ENCODE data around the gene INTS4. TPM values are rescaled to one million over a fixed set of nuclear protein-coding genes. Genes with fewer than 3 reads are reported as not detected.
"Not testable (repeated sequence)": the region's sequence is repeated elsewhere in the genome, so short reads cannot be mapped to it uniquely, and the experiment has no call there.

INTS4 gene
- total RNA-seq, 2 donors from 2014 or later = 22.7 to 30.9 TPM

GRCh38 chr11:77914307-77914791, 80.1 kb downstream of the INTS4 start:
- H3K27me3 ChIP-seq; H3K4me3 ChIP-seq; H3K9me3 ChIP-seq; H3K36me3 ChIP-seq (replicated peaks in 1 of 2; ENCODE audit: insufficient read depth in 1 of 2, low read depth in 2 of 2); intact Hi-C loops (cut with DNase I): not testable (repeated sequence)
- Histone ChIP-seq H3K27ac (peak overlapping the region in 1 of 4 donors; percentile 54), H3K4me1 (peaks cover 13% of the 10 kb centered on the region)
- DNase-seq = peak; percentile 47 to 71 (median 62)
- ATAC-seq = peak; percentile 80
- 10 to 44% methylated on average over 3 to 4 of the region's 4 CpGs for WGBS, 2 donors

GRCh38 chr11:77913608-77914306, 80.7 kb downstream of the INTS4 start:
- DNase-seq; H3K27me3 ChIP-seq; H3K36me3 ChIP-seq (replicated peaks in 1 of 2; ENCODE audit: insufficient read depth in 1 of 2, low read depth in 2 of 2); ATAC-seq; H3K4me3 ChIP-seq; intact Hi-C loops (cut with DNase I); H3K9me3 ChIP-seq: not testable (repeated sequence)
- Histone ChIP-seq H3K4me1 (peaks cover 13% of the 10 kb centered on the region), H3K27ac (peak overlapping the region in 1 of 4 donors; percentile 54)
- WGBS, 2 donors = 63 to 93% methylated on average over 1 to 3 of the region's 4 CpGs

DNA sequence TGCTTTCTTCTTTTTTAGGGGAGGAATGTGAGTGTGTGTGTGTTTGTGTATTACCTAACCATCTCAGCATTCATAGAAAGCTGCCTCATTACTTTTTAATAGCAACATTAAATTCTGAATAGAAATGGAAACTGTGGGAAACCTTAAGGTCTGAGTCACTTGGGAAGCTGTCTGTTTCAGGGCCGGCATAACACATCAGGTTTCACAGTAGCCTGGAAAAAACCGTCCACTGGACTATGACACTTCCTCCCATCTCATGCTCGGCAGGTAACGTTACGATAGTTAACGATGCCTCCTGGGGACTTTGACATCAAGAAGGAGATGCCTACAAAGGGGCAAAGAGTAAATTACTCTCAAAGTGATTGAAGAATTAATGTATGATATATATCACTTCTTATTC, 83.6 kb downstream of the INTS4 start:
- H3K36me3 ChIP-seq (replicated peaks in 1 of 2; ENCODE audit: insufficient read depth in 1 of 2, low read depth in 2 of 2); H3K27me3 ChIP-seq; DNase-seq; H3K4me3 ChIP-seq; ATAC-seq; intact Hi-C loops (cut with DNase I); H3K9me3 ChIP-seq; H3K27ac ChIP-seq: not testable (repeated sequence)
- H3K4me1 ChIP-seq = peaks cover 18% of the 10 kb centered on the region
- 91 to 95% methylated on average over 6 of the region's 6 CpGs for WGBS, 2 donors

DNA sequence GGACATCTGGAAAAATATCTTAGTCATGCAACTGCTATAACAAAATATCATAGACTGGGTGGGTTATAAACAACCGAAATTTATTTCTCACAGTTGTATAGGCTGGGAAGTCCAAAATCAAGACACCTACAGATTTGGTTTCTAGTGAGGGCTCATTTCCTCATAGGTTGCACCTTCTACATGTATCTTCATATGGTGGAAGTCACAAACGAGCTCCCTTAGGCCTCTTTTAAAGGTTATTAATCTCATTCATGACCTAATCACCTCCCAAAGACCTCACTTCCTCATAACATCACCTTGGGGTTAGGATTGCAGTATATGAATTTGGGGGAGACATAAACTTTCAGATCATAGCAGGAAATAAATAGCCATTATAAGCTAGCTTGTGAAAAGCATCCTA, 85.2 kb downstream of the INTS4 start:
- ATAC-seq (no peak), DNase-seq (no peak)
- H3K27ac ChIP-seq = no peak overlapping the region
- H3K27me3 ChIP-seq = no peaks in the 10 kb centered on the region
- TF ChIP-seq, protein P1, sequence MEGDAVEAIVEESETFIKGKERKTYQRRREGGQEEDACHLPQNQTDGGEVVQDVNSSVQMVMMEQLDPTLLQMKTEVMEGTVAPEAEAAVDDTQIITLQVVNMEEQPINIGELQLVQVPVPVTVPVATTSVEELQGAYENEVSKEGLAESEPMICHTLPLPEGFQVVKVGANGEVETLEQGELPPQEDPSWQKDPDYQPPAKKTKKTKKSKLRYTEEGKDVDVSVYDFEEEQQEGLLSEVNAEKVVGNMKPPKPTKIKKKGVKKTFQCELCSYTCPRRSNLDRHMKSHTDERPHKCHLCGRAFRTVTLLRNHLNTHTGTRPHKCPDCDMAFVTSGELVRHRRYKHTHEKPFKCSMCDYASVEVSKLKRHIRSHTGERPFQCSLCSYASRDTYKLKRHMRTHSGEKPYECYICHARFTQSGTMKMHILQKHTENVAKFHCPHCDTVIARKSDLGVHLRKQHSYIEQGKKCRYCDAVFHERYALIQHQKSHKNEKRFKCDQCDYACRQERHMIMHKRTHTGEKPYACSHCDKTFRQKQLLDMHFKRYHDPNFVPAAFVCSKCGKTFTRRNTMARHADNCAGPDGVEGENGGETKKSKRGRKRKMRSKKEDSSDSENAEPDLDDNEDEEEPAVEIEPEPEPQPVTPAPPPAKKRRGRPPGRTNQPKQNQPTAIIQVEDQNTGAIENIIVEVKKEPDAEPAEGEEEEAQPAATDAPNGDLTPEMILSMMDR (IDR thresholded peaks at IDR 0.05) = no peak
- TF ChIP-seq POLR2A (IDR thresholded peaks at IDR 0.05) = no peak
- peaks cover 11% of the 10 kb centered on the region for H3K4me1 ChIP-seq
- no peaks in the 10 kb centered on the region for H3K36me3 ChIP-seq (replicated peaks in 1 of 2; ENCODE audit: insufficient read depth in 1 of 2, low read depth in 2 of 2)
- 80 to 96% methylated on average over 2 of the region's 2 CpGs for WGBS, 2 donors
- H3K4me3 ChIP-seq = no peak overlapping the region
- intact Hi-C loops (cut with DNase I) = no loop called here
- no peaks in the 10 kb centered on the region for H3K9me3 ChIP-seq

GRCh38 chr11:77908835-77909234, 85.6 kb downstream of the INTS4 start:
- H3K27ac ChIP-seq = no peak overlapping the region
- H3K9me3 ChIP-seq = no peaks in the 10 kb centered on the region
- no peaks in the 10 kb centered on the region for H3K36me3 ChIP-seq (replicated peaks in 1 of 2; ENCODE audit: insufficient read depth in 1 of 2, low read depth in 2 of 2)
- DNase-seq (no peak), ATAC-seq (no peak)
- TF ChIP-seq POLR2A (IDR thresholded peaks at IDR 0.05) = no peak
- TF ChIP-seq, protein P1 (IDR thresholded peaks at IDR 0.05) = no peak
- H3K4me3 ChIP-seq = no peak overlapping the region
- no peaks in the 10 kb centered on the region for H3K27me3 ChIP-seq
- 98% methylated on average over 2 of the region's 2 CpGs for WGBS, 2 donors
- intact Hi-C loops (cut with DNase I) = no loop called here
- H3K4me1 ChIP-seq = peaks cover 6% of the 10 kb centered on the region

DNA sequence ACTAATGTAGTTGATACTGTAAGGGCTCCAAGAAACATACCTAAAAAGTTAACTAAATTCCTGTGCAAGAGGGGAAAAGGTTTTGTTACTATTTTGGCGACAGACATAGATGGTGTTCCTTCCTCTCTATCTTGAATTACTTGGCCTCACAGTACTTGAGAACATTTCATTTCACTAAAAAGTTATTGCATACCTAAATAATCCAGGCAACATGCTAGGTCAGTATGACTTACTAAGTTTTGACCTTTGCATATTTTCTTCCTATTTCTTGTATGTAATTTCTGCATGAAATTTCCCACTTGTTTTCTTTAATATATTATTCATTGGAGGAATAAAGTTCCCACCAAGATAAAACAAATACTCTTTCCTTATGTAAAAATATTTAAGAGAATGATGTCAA, 99.5 kb downstream of the INTS4 start:
- H3K4me3 ChIP-seq, H3K27me3 ChIP-seq: not testable (repeated sequence)
- 81 to 90% methylated on average over 1 of the region's 1 CpG for WGBS, 2 donors

DNA sequence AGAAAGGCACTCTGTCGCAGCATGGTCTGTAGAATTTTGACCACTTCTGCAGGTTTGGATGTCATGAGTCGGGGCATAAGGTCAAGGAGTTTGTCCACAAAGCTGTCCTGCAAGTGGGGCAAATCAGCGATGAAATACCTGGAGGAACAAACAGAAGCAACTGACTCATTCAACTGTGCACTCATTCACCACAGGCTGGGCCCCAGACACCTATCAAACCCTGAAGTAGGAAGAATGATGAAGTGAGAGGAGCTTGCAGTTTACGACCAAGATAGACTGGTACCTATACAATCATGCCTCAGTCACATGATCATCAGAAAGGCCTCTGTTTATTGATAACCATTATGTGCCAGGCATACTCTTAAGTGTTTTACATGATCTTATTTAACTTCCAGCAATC, 102.8 kb downstream of the INTS4 start:
- DNase-seq; intact Hi-C loops (cut with DNase I); H3K4me3 ChIP-seq; H3K9me3 ChIP-seq; H3K27me3 ChIP-seq; ATAC-seq; H3K4me1 ChIP-seq; H3K27ac ChIP-seq; H3K36me3 ChIP-seq (replicated peaks in 1 of 2; ENCODE audit: insufficient read depth in 1 of 2, low read depth in 2 of 2): not testable (repeated sequence)
- WGBS, 2 donors = 90 to 92% methylated on average over 1 to 3 of the region's 4 CpGs

More for the DNA sequence above, 99.5 kb downstream of the INTS4 start:
- DNase-seq; H3K9me3 ChIP-seq; H3K36me3 ChIP-seq (replicated peaks in 1 of 2; ENCODE audit: insufficient read depth in 1 of 2, low read depth in 2 of 2); H3K27ac ChIP-seq; intact Hi-C loops (cut with DNase I); H3K4me1 ChIP-seq; ATAC-seq: not testable (repeated sequence)

DNA sequence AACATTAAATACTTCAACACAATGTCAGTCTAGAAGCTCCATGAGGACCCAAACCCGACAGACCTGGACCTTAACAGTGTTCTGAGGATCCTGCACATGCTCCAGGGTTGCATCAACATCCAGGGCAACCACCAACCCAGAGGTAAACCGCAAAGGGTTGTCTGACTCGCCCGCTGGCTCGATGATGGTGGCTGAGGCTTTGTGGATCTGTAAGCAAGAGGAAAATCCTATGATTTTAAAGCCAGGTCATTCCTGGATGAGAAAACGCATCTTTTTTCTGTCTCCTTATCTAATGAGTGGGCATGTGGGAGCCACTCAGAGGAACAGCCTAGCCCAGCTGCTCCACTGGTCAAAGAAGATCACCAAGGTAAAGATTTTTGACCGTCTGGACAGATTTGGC, 103.2 kb downstream of the INTS4 start:
- DNase-seq; intact Hi-C loops (cut with DNase I); H3K9me3 ChIP-seq; H3K4me1 ChIP-seq; H3K27me3 ChIP-seq; ATAC-seq; H3K4me3 ChIP-seq; H3K27ac ChIP-seq; H3K36me3 ChIP-seq (replicated peaks in 1 of 2; ENCODE audit: insufficient read depth in 1 of 2, low read depth in 2 of 2): not testable (repeated sequence)
- 97 to 98% methylated on average over 5 to 6 of the region's 7 CpGs for WGBS, 2 donors

DNA sequence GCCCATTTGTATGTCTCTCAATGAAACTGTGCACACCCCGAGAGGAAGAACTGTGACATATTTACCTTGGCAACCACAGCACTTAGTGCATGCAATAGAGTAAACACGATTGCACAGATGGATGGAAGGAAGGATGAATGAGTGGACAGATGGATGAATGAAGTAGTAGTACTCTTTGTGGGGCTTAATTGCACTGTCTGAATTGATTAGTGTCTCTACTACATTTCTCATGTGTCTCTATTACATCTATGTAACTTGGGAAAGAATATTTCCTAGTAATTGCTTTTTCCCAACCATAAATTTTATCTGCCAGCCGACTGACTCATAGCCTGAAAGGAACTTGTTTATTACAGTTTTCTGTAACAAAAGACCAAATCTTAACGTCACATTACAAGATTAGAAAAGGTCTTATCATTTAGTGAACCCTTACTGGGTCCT, 103.8 kb downstream of the INTS4 start:
- intact Hi-C loops (cut with DNase I); H3K36me3 ChIP-seq (replicated peaks in 1 of 2; ENCODE audit: insufficient read depth in 1 of 2, low read depth in 2 of 2); H3K9me3 ChIP-seq; DNase-seq; H3K4me1 ChIP-seq; H3K27ac ChIP-seq; ATAC-seq; H3K4me3 ChIP-seq; H3K27me3 ChIP-seq: not testable (repeated sequence)
- WGBS, 2 donors = 31 to 32% methylated on average over 4 of the region's 4 CpGs

DNA sequence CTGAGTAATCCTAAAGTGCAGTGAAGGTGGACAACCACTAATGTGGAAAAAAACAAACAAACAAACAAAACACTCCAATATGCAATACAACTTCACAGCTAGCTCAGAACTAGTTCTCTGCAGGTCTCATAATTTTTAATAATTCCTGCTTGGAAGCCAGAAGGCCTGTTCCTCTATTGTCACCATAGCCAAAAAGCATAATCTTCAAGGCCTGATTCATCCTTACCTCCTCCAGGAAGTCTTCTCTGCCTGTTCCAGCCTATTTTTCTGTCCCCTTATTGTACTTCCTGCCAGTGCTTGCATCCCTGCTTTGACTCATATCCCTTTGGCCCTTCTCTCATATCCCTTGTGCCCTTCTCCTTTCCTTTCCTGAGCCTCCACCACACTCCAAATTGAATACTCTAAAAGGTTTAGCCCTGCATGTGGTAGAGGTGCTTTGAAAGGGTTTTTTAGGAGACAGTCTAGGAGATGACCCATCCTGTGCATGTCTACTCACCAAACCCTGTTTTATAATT, 104.3 kb downstream of the INTS4 start:
- H3K27ac ChIP-seq; H3K9me3 ChIP-seq; intact Hi-C loops (cut with DNase I); ATAC-seq; H3K27me3 ChIP-seq; H3K4me3 ChIP-seq; DNase-seq; H3K4me1 ChIP-seq; H3K36me3 ChIP-seq (replicated peaks in 1 of 2; ENCODE audit: insufficient read depth in 1 of 2, low read depth in 2 of 2): not testable (repeated sequence)
